ENCODE data around the gene TNFRSF1B. TPM values are rescaled to one million over a fixed set of nuclear protein-coding genes. Genes with fewer than 3 reads are reported as not detected.

Gene TNFRSF1B
- polyA plus RNA-seq, 3 donors, result 436 to 761 (median 450) TPM

GRCh38 chr1:12161324-12161661 is 5.5 kb upstream of the TNFRSF1B start:
- Histone ChIP-seq H3K79me2 (ENCODE audit: insufficient read depth, low read length) (peaks cover 17% of the 10 kb centered on the region), H2AFZ (ENCODE audit: insufficient read depth, low read depth, low read length, poor library complexity, severe bottlenecking) (no peak overlapping the region), H3K9ac (ENCODE audit: insufficient read depth, low read length, poor library complexity, severe bottlenecking) (peak overlapping the region; percentile 48), H4K20me1 (ENCODE audit: insufficient read depth, low read length) (no peaks in the 10 kb centered on the region), H3K36me3 (replicated peaks in 1 of 2; ENCODE audit: control insufficient read depth in 1 of 2, insufficient read depth in 2 of 2, low read length in 2 of 2) (no peaks in the 10 kb centered on the region), H3K4me3 (replicated peaks in 1 of 3; ENCODE audit: low read depth in 2 of 3, low read length in 3 of 3) (peak overlapping the region in 1 of 3 experiments; percentile 49), H3K27me3 (ENCODE audit: control insufficient read depth in 2 of 2, insufficient read depth in 2 of 2, low read length in 2 of 2) (no peaks in the 10 kb centered on the region), H3K4me2 (replicated peaks; ENCODE audit: extremely low read depth, low read length, poor library complexity, severe bottlenecking) (peak overlapping the region; percentile 42), H3K4me1 (ENCODE audit: control insufficient read depth in 1 of 2, insufficient read depth in 2 of 2, low read length in 2 of 2) (peaks cover 93 to 97% of the 10 kb centered on the region in 2 donors), H3K27ac (ENCODE audit: low read depth in 1 of 2, low read length in 2 of 2) (peak overlapping the region; percentile 92 to 95), H3K9me3 (replicated peaks in 1 of 2; ENCODE audit: control insufficient read depth in 1 of 2, insufficient read depth in 1 of 2, low read length in 2 of 2) (no peaks in the 10 kb centered on the region)
- TF ChIP-seq, protein P1, sequence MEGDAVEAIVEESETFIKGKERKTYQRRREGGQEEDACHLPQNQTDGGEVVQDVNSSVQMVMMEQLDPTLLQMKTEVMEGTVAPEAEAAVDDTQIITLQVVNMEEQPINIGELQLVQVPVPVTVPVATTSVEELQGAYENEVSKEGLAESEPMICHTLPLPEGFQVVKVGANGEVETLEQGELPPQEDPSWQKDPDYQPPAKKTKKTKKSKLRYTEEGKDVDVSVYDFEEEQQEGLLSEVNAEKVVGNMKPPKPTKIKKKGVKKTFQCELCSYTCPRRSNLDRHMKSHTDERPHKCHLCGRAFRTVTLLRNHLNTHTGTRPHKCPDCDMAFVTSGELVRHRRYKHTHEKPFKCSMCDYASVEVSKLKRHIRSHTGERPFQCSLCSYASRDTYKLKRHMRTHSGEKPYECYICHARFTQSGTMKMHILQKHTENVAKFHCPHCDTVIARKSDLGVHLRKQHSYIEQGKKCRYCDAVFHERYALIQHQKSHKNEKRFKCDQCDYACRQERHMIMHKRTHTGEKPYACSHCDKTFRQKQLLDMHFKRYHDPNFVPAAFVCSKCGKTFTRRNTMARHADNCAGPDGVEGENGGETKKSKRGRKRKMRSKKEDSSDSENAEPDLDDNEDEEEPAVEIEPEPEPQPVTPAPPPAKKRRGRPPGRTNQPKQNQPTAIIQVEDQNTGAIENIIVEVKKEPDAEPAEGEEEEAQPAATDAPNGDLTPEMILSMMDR (IDR thresholded peaks at IDR 0.05), result no peak
- intact Hi-C loops (cut with micrococcal nuclease), result no loop called here
- Mint-ChIP-seq H3K27me3 (ENCODE audit: low read depth in 3 of 3) (peaks cover 0 to 4% (median 0%) of the 10 kb centered on the region in 3 donors), H3K36me3 (peaks cover 0 to 4% of the 10 kb centered on the region in 2 donors), H3K27ac (peak overlapping the region; percentile 96 to 99 (median 98)), H3K4me1 (peaks cover 85% of the 10 kb centered on the region), H3K4me3 (peak overlapping the region in 1 of 2 donors; percentile 45), H3K9me3 (peaks cover 0 to 2% (median 0%) of the 10 kb centered on the region in 7 donors)
- no peak for DNase-seq
- 58% methylated on average over 2 of the region's 2 CpGs for WGBS (ENCODE audit: insufficient coverage)

- peak overlapping the region; percentile 92 to 95 for H3K27ac ChIP-seq (ENCODE audit: low read depth in 1 of 2, low read length in 2 of 2)
- Mint-ChIP-seq H3K4me1 (peaks cover 85% of the 10 kb centered on the region), H3K36me3 (peaks cover 0 to 4% of the 10 kb centered on the region in 2 donors), H3K27ac (peak overlapping the region; percentile 96 to 99 (median 98)), H3K27me3 (ENCODE audit: low read depth in 3 of 3) (peaks cover 0 to 4% (median 0%) of the 10 kb centered on the region in 3 donors), H3K9me3 (peaks cover 0 to 2% (median 0%) of the 10 kb centered on the region in 7 donors), H3K4me3 (peak overlapping the region; percentile 45 to 65)
- H3K36me3 ChIP-seq (replicated peaks in 1 of 2; ENCODE audit: control insufficient read depth in 1 of 2, insufficient read depth in 2 of 2, low read length in 2 of 2), result no peaks in the 10 kb centered on the region
- WGBS (ENCODE audit: insufficient coverage), result 0% methylated on average over 7 of the region's 9 CpGs
- peak; percentile 93 to 97 (median 96) for DNase-seq
- H3K4me3 ChIP-seq (replicated peaks in 1 of 3; ENCODE audit: low read depth in 2 of 3, low read length in 3 of 3), result peak overlapping the region in 1 of 3 experiments; percentile 49
- H3K9ac ChIP-seq (ENCODE audit: insufficient read depth, low read length, poor library complexity, severe bottlenecking), result peak overlapping the region; percentile 48
- no peak overlapping the region for H2AFZ ChIP-seq (ENCODE audit: insufficient read depth, low read depth, low read length, poor library complexity, severe bottlenecking)
- H3K79me2 ChIP-seq (ENCODE audit: insufficient read depth, low read length), result peaks cover 18% of the 10 kb centered on the region
- no peaks in the 10 kb centered on the region for H3K27me3 ChIP-seq (ENCODE audit: control insufficient read depth in 2 of 2, insufficient read depth in 2 of 2, low read length in 2 of 2)
- peak overlapping the region; percentile 42 for H3K4me2 ChIP-seq (replicated peaks; ENCODE audit: extremely low read depth, low read length, poor library complexity, severe bottlenecking)
- peaks cover 92 to 97% of the 10 kb centered on the region in 2 donors for H3K4me1 ChIP-seq (ENCODE audit: control insufficient read depth in 1 of 2, insufficient read depth in 2 of 2, low read length in 2 of 2)
- H4K20me1 ChIP-seq (ENCODE audit: insufficient read depth, low read length), result no peaks in the 10 kb centered on the region
- intact Hi-C loops (cut with micrococcal nuclease), result no loop called here
- H3K9me3 ChIP-seq (replicated peaks in 1 of 2; ENCODE audit: control insufficient read depth in 1 of 2, insufficient read depth in 1 of 2, low read length in 2 of 2), result no peaks in the 10 kb centered on the region
- TF ChIP-seq, protein P1 (IDR thresholded peaks at IDR 0.05), result no peak
These were observed 4.9 kb upstream of the TNFRSF1B start for GRCh38 chr1:12161662-12162458.
